Peyer's patch (tissue), 4 donors: Measurements from ENCODE around the gene PTPN13.

ENCODE experiments used
- POLR2A ChIP-seq, 2 donors: fragments of 450-650 bp; IDR thresholded peaks; one replicate each; pipeline ENCODE4 v1.5.1; 2017; ENCODE audit warnings: antibody characterized with exemption in 2 of 2, mild to moderate bottlenecking in 2 of 2, moderate library complexity in 2 of 2
- TF ChIP-seq, protein P1 (sequence below), 6 experiments: fragments of 450-650 bp in 4 of 6; fragments of 200-600 bp in 2 of 6; sonication (generic) in 1 of 6; IDR thresholded peaks; one replicate each; pipeline ENCODE4 v1.5.1; 2017 to 2019; ENCODE audit warnings: antibody characterized with exemption in 6 of 6, mild to moderate bottlenecking in 3 of 6, moderate library complexity in 1 of 6

DNA sequence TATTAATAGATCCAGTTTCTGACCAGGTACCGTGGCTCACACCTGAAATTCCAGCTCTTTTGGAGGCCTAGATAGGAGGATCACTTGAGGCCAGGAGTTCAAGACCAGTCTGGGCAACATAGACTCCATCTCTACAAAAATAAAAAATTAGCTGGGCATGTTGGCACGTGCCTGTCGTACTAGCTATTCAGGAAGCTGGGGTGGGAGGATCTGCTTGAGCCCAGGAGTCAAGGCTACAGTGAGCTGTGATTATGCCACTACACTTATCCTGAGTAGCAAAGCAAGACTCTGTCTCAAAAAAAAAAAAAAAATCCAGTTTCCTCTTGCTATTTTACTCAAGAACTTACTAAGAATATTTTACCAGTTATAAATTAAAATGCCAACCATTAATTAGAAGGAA is 163.4 kb downstream of the PTPN13 start:
- TF ChIP-seq, protein P1, sequence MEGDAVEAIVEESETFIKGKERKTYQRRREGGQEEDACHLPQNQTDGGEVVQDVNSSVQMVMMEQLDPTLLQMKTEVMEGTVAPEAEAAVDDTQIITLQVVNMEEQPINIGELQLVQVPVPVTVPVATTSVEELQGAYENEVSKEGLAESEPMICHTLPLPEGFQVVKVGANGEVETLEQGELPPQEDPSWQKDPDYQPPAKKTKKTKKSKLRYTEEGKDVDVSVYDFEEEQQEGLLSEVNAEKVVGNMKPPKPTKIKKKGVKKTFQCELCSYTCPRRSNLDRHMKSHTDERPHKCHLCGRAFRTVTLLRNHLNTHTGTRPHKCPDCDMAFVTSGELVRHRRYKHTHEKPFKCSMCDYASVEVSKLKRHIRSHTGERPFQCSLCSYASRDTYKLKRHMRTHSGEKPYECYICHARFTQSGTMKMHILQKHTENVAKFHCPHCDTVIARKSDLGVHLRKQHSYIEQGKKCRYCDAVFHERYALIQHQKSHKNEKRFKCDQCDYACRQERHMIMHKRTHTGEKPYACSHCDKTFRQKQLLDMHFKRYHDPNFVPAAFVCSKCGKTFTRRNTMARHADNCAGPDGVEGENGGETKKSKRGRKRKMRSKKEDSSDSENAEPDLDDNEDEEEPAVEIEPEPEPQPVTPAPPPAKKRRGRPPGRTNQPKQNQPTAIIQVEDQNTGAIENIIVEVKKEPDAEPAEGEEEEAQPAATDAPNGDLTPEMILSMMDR (IDR thresholded peaks at IDR 0.05), result no peak
- TF ChIP-seq POLR2A (IDR thresholded peaks at IDR 0.05), result no peak
